NK-92 (cell line): Measurements from ENCODE around the gene CNNM2.

Source experiments
- DNase-seq: peaks from one replicate; lab custom pipeline; 2025; ENCODE audit not compliant: unreplicated experiment; lab: John Stamatoyannopoulos, UW

The CNNM2 gene

GRCh38 chr10:103069453-103070331, 151.6 kb downstream of the CNNM2 start:
- DNase-seq = no peak

- no peak for DNase-seq
Measured at GRCh38 chr10:103072276-103072675, 154.2 kb downstream of the CNNM2 start.

GRCh38 chr10:103072891-103073290, 154.8 kb downstream of the CNNM2 start:
- DNase-seq = no peak

- no peak for DNase-seq
Measured at GRCh38 chr10:103077020-103077419, 158.9 kb downstream of the CNNM2 start.

GRCh38 chr10:103077491-103078308, 159.6 kb downstream of the CNNM2 start:
- no peak for DNase-seq

- DNase-seq = no peak
Measured at GRCh38 chr10:103078309-103078615, 160.2 kb downstream of the CNNM2 start.

- DNase-seq = no peak
Measured at GRCh38 chr10:103078676-103079075, 160.6 kb downstream of the CNNM2 start.

- DNase-seq = no peak
Measured at GRCh38 chr10:103079100-103079499, 161.0 kb downstream of the CNNM2 start.

GRCh38 chr10:103079946-103080345, 161.9 kb downstream of the CNNM2 start:
- no peak for DNase-seq

GRCh38 chr10:103080891-103081581, 162.9 kb downstream of the CNNM2 start:
- DNase-seq = no peak

GRCh38 chr10:103082683-103083082, 164.6 kb downstream of the CNNM2 start:
- no peak for DNase-seq

- no peak for DNase-seq
Measured at GRCh38 chr10:103083266-103083976, 165.3 kb downstream of the CNNM2 start.

GRCh38 chr10:103083977-103084320, 165.9 kb downstream of the CNNM2 start:
- no peak for DNase-seq

- DNase-seq = no peak
Measured at GRCh38 chr10:103086261-103086660, 168.2 kb downstream of the CNNM2 start.

- DNase-seq = no peak
Measured at GRCh38 chr10:103086799-103087198, 168.7 kb downstream of the CNNM2 start.

GRCh38 chr10:103089493-103089892, 171.4 kb downstream of the CNNM2 start:
- DNase-seq = no peak

- no peak for DNase-seq
Measured at GRCh38 chr10:103090911-103091310, 172.8 kb downstream of the CNNM2 start.

- DNase-seq = no peak
Measured at GRCh38 chr10:103095005-103095404, 176.9 kb downstream of the CNNM2 start.

GRCh38 chr10:103096130-103096529, 178.0 kb downstream of the CNNM2 start:
- no peak for DNase-seq

- DNase-seq = no peak
Measured at GRCh38 chr10:103098240-103098639, 180.1 kb downstream of the CNNM2 start.

GRCh38 chr10:103100620-103101019, 182.5 kb downstream of the CNNM2 start:
- no peak for DNase-seq
